Stimulated activated naive CD8-positive, alpha-beta T cell treated with anti-CD3 and anti-CD28 coated beads, Interleukin-15, Interleukin-2, amounts not matched to agents 100 U/mL and 50 U/mL, for 24 hours (primary cell): ENCODE measurements around the gene KRTAP17-1.

Source experiments
- ATAC-seq: fragments of 150-1000 bp; cut with Tn5 transposase; one replicate; pipeline ENCODE4 v1.10.0; 2021
- DNase-seq: peaks from one replicate; pipeline ENCODE4 v3.0.0; 2021

Gene KRTAP17-1

GRCh38 chr17:41332239-41332638, 16.7 kb upstream of the KRTAP17-1 start:
- ATAC-seq: no peak

DNA sequence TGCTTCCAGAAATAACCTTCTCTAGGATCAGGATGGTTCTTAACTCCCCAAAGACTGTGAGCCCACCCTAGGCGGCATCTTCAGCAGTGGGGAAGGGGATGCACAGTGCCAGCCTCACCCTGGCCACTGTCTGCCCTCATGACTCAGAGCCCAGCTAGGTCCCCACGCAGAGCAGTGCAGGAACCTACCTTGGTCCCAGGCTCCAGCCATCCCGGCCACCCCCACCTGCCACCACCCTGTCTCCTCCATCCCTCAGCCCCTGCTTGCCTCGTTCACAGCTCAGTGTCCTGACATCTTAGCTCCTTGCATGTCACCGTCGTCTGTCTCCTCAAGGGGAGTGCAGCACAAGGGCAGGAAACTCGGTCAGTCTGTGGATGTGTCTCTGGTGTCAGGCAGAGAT, 16.1 kb upstream of the KRTAP17-1 start:
- ATAC-seq: no peak
- DNase-seq: no peak

More at GRCh38 chr17:41332239-41332638, 16.7 kb upstream of the KRTAP17-1 start:
- DNase-seq: no peak

- DNase-seq (peak; percentile 40), ATAC-seq (peak; percentile 21)
Observed at GRCh38 chr17:41329279-41329948, 13.9 kb upstream of the KRTAP17-1 start.

DNA sequence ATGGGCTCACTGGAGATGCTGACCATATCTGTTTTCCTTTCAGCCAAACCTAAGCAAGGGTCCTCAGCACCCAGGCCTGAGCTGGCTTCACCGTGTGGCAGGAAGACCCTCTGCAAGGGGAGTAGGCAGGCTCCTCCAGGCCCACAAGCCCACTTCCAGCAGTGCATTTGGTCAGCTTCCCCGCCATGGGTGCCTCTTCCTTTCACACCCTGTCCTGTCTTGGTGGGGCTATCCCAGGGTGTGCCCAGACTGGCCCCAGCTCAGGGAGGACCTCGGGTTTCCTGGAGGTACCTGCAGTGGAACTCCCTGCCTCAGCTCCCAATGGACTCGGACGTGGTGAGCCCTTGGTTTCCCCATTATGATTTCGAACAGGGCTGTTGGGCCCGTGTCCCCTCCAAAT, 12.7 kb upstream of the KRTAP17-1 start:
- ATAC-seq (no peak), DNase-seq (no peak)

DNA sequence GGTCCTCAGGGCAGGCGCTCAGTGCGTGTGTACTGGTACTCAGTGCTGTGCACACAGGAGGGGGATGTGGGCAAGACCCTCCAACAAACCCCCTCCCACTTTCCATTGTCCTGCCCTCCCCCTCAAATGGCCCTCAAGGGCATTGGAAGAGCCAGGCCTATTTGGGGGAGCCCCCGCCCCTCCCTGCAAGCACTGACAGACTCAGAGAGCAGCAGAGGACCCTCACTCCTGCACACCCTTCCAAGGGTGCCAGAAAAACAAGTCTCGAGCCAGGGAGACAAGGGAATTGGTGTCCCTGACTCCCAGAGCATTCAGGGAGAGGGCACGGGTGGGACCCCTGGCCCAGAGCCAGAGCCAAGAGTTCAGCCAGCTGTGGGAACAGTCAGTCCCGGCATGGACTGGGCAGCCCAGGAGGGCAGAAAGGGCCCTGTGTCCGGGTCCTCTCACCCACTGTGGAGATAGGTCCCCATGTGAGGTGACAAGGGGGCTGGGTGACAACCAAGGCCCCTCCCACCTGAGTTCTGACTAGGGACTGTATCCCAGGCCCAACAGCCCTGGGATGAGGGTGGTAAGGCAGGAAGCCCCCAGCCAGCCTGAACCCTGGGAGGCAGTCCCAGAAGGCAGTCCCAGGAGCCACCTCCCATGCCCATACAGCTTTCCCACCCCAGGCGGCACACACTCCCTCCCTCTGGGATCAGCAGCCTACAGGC, 12.1 kb upstream of the KRTAP17-1 start:
- DNase-seq: no peak
- ATAC-seq: no peak

DNA sequence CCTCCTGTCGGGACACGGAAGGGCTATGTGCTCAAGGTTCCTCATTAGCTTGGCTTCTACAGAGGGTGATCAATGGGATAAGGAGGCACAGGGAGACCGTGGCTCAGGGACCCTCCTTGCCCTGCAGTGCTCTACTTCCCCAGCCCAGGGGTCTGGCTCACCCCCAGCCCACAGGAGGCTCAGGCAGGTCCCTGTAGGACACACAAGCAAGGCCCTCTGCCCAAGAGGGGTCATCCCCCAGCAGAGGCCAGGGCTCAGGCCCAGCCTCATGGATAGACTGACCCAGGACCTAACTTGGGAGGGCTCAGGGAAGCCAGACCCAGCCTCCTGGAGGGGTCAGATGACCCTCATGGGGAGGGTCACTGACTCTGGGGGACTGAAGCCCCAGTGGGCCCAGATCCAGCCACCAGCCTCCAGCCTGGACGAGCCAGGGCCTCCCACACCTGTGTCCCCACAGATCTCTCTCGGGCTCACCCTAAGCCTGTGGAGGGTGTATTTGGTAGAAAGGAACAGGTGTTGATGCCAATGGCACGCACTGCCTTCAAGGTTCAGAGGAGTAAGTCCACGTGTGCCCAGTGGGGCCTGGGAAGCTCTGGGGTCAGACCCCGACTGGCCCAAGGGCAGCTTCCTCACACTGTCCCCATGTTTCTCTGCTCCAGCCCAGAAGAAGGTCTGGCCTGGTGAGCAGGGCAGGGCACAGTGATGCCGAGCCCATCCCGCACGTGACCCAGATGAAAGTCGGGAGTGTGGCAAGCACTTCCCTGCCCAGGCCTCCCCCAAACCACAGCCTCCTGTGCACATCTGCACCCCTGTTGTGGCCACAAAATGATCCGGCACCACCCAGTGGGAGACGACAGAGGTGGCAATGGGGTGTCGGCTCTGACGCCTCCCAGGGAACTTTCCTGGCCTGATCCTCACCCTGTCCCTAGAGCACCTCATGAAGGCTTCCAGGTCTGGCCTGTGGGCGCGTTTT, 10.9 kb upstream of the KRTAP17-1 start:
- ATAC-seq: no peak
- DNase-seq: no peak

DNA sequence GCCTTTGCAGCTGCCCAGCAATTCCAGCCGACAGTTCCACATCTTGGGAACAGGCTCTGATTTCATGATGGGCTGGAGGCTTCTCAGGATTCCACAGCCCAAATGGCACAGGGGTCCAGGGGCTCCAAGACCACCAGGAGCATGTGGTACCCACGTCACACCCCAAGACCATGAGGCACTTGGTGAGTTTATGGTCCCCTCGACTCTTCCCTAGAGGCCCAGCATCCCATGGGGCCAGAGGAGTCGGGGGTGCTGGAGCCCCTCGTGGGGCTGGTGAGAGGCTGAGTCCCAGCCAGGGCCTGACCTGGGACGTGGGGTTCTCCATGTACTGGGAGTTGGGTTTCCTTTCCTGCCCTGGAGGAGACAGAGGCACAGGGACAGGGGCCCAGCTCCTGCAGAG, 10.1 kb upstream of the KRTAP17-1 start:
- DNase-seq (no peak), ATAC-seq (no peak)

DNA sequence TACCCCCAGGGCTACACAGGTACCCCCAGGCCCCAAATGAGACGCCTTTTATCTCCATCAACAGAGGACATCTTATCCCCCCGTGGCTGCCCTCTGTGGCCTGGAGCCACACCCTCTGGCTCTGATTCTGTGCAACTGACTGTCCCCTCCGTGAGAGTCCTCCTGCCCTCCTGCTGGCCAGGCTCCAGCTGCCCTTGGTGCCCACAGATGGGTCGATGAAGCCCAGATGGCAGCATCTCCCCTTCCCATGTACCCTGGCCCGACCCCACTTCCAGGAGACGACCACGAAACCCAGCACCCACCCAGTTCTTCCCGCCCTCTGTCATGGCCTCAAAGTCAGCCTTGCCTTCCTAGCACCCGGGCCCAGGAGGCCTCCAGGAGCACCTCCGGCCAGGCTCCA, 9.6 kb upstream of the KRTAP17-1 start:
- ATAC-seq: no peak
- DNase-seq: no peak

DNA sequence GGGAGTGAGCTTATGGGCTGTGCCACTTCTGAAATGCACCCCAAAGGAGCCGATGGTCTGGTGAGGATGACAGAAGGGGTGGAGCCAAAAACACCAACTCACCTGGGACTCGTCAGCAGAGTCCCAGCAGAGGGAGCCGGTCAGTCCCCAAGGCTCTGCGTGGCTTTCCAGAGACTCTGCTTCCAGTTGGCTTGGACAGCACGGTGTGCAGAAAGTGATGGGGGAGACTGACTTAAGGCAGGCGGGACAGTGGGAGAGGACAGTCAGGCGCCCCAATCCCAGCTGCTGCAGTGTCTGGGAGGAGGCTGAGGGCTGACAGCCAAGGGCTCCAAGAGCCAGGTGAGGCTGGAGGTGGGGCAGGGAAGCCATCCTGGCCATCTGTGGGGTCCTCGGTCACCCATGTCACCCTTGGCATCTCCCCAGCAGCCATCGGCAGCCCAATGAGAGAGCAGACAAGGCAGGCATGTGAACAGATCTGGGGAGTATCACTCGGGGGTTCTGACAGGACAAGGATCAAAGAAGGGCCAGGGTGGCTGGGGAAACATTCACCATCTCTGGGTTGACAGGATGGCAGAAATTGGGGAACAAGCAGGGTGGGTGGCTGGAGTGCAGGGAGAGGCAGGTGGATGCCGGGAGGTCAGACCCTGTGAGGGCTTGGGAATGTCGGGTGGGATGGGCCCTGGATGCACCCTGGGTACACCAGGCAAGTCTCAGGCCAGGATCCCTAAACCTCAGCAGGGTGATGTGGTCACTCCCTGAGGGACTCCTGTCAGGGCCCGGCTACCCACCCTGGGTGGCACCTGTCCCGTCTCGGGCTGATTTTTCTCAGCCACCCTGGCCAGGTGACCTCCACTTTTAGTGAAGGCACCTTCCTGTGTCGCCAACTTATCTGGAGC, 8.9 kb upstream of the KRTAP17-1 start:
- ATAC-seq (no peak), DNase-seq (no peak)

GRCh38 chr17:41322903-41323895, 7.7 kb upstream of the KRTAP17-1 start:
- ATAC-seq: no peak
- no peak for DNase-seq

DNA sequence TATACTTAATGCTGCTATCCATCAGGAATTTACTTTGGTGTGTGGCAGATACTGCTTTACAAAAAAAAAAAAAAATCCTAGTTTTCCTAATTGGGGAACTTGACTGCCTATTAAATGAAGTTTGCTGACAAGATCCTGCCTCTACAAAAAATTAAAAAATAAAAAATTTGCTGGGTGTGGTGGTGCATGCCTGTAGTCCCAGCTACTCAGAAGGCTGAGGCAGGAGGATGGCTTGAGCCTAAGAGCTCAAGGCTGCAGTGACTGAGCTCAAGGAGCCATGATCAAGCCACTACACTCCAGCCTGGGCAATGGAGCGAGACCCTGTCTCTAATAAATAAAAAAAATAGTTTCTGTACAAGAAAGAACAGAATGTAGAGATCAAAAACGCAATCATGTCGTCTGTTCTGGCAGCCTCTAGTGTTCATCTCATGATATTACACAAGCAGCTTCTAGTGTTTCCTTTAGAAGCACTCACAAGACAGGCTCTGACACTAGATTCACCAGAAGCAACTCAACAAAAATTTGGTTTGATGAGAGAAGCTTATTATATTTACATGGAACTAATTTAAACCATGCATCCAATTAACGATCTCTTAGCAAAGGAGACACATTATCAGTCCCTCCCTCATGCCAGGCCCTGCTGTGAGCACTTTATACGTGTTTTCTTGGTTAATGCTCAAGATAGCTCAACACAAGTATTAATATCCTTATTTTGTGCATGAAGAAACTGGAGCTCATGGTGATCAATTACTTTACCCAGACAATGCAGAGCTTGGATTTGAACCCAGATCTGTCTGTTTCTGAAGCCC, 6.8 kb upstream of the KRTAP17-1 start:
- ATAC-seq (peak; percentile 45), DNase-seq (no peak)

GRCh38 chr17:41318231-41318630, 2.7 kb upstream of the KRTAP17-1 start:
- no peak for DNase-seq
- no peak for ATAC-seq

- no peak for ATAC-seq
Observed at GRCh38 chr17:41315814-41316445, 420 bp upstream of the KRTAP17-1 start.

DNA sequence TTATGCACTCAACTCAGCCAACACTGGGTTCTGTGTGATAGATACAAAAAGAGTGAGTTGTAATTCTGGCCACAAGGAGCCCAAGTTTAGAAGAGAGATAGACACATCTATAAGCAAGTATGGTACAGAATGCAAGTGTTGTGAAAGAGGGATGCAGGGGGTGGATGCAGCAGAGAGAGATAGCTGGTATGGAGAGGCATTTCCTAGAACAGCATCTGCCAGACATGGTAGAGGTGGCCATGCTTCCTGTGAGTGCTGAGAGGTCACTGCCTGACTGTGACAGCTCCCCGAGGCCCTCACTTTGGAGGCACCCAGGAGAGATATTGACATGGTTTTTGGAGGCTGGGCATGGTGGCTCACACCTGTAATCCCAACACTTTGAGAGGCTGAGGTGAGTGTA, 4.4 kb downstream of the KRTAP17-1 start:
- DNase-seq: no peak
- no peak for ATAC-seq

More at GRCh38 chr17:41315814-41316445, 420 bp upstream of the KRTAP17-1 start:
- DNase-seq: no peak

- peak; percentile 36 for DNase-seq
Observed at GRCh38 chr17:41308918-41309359, 6.6 kb downstream of the KRTAP17-1 start, which contains the start of gene KRTAP16-1. Gene KRTAP16-1 (minus strand): TSS chr17:41309309. CDS start chr17:41309253, 56 bp downstream.

DNA sequence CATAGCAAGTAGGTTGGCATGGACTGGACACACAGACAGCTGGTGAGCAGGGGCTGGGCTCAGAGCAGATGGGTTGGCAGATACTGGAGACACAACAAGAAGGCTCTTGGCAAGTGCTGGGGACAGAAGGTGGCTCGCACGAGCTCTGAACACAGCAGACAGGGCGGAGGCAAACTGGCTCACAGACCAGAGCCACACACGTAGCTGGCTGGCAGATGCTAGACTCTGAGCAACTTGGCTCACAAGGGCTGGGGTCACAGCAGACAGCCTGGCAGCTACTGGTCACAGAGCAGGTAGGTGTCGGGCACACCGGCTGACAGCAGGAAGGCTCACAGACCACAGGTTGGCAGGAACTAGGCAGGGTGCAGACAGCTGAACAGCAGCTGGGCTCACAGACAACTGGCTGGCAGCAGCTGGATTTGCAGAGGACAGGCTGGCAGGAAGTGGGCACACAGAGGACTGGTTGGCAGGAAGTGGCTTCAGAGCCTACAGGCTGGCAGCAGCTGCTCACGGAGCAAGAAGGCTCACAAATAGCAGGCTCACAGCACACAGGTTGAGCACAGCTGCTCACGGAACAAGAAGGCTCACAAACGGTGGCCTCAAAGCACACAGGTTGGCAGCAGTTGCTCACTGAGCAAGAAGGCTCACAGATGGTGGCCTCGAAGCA, 7.1 kb downstream of the KRTAP17-1 start:
- peak; percentile 54 for DNase-seq
- ATAC-seq: peak; percentile 77

More at GRCh38 chr17:41308918-41309359, 6.6 kb downstream of the KRTAP17-1 start, which contains the start of gene KRTAP16-1:
- ATAC-seq: peak; percentile 62

DNA sequence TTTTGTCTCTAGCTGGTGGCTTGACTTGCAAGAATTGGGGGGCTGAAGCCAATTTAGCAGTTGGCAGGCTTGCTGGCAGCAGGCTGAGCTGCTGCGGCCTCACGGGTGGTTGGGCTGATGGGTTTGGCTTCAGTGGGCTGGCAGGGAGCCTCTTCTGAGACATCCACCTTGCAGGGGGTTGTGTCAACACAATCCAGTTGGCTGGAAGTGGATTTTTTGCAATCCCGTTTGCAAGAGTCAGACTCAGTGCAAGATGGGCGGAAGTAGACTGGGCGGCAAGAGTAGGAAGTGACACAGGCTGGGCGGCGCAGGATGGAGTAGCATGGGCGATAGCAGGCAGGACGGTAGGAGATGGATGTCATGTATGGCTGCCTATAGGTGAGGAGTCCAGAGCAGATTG, 7.9 kb downstream of the KRTAP17-1 start:
- DNase-seq (no peak), ATAC-seq (no peak)

DNA sequence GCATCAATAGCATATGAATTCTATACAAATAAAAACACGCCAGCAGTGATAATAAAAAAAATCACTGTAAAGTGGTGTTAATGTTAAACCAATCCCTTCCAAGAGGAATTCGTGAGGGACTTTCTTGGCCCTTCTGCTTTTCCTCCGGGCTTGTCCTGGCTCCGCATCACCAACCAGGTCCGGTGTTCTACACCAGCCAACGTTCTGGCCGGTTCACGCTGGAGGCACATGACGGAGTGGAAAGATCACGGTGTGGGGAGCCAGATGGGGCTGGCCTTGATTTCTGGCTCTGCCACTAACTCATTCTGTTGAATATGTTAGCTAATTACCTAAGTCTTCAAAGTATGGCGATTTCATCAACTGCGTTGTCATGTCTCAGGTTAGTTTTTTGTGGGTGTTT, 11.4 kb downstream of the KRTAP17-1 start:
- DNase-seq: no peak
- no peak for ATAC-seq
